ENCODE data around the gene PHYKPL.

PHYKPL gene

GRCh38 chr5:178186427-178186826 is 46.2 kb downstream of the PHYKPL start:
- Histone ChIP-seq H3K27ac (no peak overlapping the region), H3K36me3 (no peaks in the 10 kb centered on the region), H3K9me3 (no peaks in the 10 kb centered on the region), H3K4me3 (no peak overlapping the region), H3K4me1 (no peaks in the 10 kb centered on the region), H3K27me3 (peaks cover 0 to 13% of the 10 kb centered on the region in 2 donors)
- no peak for DNase-seq
- TF ChIP-seq CTCF (IDR thresholded peaks at IDR 0.05): no peak
- intact Hi-C loops (cut with DNase I; ENCODE audit: low total_unique reads): no loop called here

DNA sequence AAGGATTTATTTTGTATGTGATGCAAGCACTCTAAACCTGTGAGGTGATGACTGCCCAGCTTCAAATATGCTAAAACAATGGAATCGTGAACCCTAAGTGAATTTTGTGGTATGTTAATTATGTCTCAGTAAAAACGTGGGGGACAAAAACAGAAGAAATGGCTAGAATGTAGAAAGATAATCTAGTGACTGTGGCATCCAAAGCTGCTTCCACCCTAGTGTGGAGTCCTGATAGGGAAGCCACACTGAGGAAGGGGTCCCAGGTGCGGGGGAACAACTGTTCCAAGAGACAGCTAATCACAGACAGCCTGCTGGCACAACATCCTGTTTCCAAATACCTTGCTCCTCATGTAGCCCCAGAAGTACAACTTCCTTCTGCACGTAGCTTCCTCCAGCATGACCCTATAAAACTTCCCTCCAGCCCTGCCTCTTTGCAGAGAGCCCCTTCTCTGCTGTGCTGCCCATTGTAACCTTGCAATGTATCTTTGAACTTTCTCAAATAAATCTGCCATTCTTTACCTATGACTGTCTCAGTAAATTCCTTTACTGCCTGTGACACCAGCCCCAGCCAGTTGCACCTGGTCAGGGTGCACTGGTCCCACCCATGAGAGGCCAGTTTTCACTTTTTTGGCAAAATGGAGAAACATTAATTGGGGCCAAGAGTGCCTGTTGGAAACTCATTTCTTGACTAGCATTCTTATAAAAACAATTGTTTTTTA is 50.3 kb downstream of the PHYKPL start:
- no peak for TF ChIP-seq CTCF (IDR thresholded peaks at IDR 0.05)
- no peak for DNase-seq
- intact Hi-C loops (cut with DNase I; ENCODE audit: low total_unique reads): no loop called here

GRCh38 chr5:178180141-178180863 is 52.3 kb downstream of the PHYKPL start:
- DNase-seq: no peak
- Histone ChIP-seq H3K27ac (no peak overlapping the region), H3K9me3 (peaks cover 0 to 5% (median 0%) of the 10 kb centered on the region in 3 donors), H3K27me3 (peaks cover 0 to 7% of the 10 kb centered on the region in 2 donors), H3K4me1 (no peaks in the 10 kb centered on the region), H3K4me3 (no peak overlapping the region), H3K36me3 (no peaks in the 10 kb centered on the region)
- TF ChIP-seq CTCF (IDR thresholded peaks at IDR 0.05): no peak
- intact Hi-C loops (cut with DNase I; ENCODE audit: low total_unique reads): no loop called here

More for the DNA sequence above, 50.3 kb downstream of the PHYKPL start:
- Histone ChIP-seq H3K36me3 (no peaks in the 10 kb centered on the region), H3K27ac (no peak overlapping the region), H3K4me3 (no peak overlapping the region), H3K9me3 (peaks cover 0 to 5% (median 0%) of the 10 kb centered on the region in 3 donors), H3K4me1 (no peaks in the 10 kb centered on the region), H3K27me3 (peaks cover 0 to 7% of the 10 kb centered on the region in 2 donors)

DNA sequence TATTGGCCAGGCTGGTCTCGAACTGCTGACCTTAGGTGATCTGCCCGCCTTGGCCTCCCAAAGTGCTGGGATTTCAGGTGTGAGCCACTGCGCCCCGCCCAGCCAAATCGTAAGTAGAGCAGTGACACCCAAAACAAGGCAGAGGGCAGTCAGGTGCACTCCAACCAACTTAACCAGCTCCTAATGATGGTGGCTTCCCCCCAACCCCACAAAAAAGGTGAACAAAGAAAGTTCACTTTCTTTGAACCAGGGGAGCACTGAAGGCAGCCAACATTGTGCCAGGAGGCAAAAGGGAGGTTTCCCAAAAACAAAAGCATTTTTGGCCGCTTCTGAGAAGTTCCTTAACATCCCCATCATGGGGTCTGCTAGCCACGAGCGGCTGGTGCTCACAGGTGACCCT is 55.0 kb downstream of the PHYKPL start:
- no peak for TF ChIP-seq CTCF (IDR thresholded peaks at IDR 0.05)
- Histone ChIP-seq H3K4me3 (no peak overlapping the region), H3K4me1 (no peaks in the 10 kb centered on the region), H3K27me3 (peaks cover 0 to 7% of the 10 kb centered on the region in 2 donors), H3K9me3 (peaks cover 0 to 5% (median 0%) of the 10 kb centered on the region in 3 donors), H3K27ac (no peak overlapping the region), H3K36me3 (no peaks in the 10 kb centered on the region)
- no peak for DNase-seq
- intact Hi-C loops (cut with DNase I; ENCODE audit: low total_unique reads): no loop called here

- no peak overlapping the region for H3K4me3 ChIP-seq
- intact Hi-C loops (cut with DNase I; ENCODE audit: low total_unique reads): no loop called here
- no peaks in the 10 kb centered on the region for H3K4me1 ChIP-seq
- H3K27me3 ChIP-seq: peaks cover 0 to 4% of the 10 kb centered on the region in 2 donors
- TF ChIP-seq CTCF (IDR thresholded peaks at IDR 0.05): no peak
- H3K36me3 ChIP-seq: no peaks in the 10 kb centered on the region
- H3K27ac ChIP-seq: no peak overlapping the region
- H3K9me3 ChIP-seq: peaks cover 0 to 5% (median 0%) of the 10 kb centered on the region in 3 donors
- DNase-seq: no peak
Measured at GRCh38 chr5:178176791-178177190, 55.8 kb downstream of the PHYKPL start.

Data from tibial artery (tissue), 4 donors.